Astrocyte of the hippocampus (primary cell): ENCODE data around the gene ITPKB.
"Not testable (repeated sequence)": the region's sequence is repeated elsewhere in the genome, so short reads cannot be mapped to it uniquely, and the experiment has no call there.

Source experiments
- DNase-seq: peaks from one replicate; pipeline ENCODE4 v3.0.0; 2011; ENCODE audit warnings: low read depth, low spot score

The ITPKB gene

DNA sequence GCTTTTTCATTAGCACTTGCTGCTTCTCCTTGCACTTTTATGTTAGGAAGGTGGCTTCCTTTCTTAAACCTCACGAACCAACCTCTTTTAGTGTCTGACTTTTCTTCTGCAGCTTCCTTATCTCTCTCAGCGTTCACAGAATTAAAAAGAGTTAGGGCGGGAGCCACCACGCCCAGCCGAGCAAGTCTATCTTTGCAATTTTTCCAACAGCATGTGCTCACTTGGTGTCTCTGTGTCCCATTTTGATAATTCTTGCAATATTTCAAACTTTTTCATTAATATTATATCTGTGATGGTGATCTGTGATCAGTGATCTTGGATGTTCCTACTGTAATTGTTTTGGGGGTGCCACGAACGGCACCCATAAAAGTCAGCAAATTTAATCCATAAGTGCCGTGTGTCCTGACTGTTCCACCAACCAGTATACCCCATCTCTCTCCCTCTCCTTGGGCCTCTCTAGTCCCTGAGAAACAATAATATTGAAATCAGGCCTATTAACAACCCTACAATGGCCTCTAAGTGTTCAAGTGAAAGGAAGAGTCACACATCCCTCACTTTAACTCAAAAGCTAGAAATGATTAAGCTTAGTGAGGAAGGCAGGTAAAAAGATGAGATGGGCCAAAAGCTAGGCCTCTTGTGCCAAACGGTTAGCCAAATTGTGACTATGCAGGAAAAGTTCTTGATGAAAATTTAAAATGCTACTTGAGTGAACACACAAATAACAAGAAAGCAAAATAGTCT lies 15.9 kb upstream of the ITPKB start:
- DNase-seq = no peak

GRCh38 chr1:226754097-226754496 lies 15.0 kb upstream of the ITPKB start:
- DNase-seq = no peak

DNA sequence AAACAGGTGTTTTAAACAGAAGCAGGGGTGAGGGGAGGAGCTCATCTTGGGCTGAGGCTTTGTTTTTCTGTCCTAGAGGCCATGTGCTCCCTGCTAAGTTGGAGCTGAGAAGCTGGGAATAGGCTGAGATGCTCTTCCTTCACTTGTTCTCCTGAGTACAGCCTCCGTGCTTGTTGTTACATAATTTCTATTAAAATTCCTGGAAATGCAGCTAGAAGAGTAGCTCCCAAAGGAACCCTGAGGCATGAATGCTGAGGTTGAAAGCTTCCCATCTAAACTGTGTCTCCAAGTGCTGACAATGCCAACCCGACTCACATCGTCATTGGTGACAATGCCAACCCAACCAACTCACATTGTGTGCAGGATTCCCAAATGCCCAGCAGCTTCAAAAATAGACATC lies 12.6 kb upstream of the ITPKB start:
- DNase-seq = no peak

DNA sequence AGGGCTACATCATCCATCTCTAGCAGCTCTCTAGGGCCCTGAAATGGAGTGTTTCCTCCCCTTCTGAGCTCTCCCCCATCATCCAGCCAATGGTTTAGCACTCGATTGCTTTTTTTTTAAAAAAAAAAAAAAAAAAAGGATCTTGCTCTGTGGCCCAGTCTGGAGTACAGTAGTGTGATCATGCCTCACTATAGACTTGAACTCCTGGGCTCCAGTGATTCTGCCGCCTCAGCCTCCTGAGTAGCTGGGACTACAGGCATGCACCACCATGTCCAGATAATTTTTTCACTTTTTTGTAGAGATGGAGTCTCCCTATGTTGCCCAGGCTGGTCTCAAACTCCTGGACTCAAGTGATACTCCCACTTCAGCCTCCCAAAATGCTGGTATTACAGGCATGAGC lies 12.1 kb upstream of the ITPKB start:
- DNase-seq = no peak

- DNase-seq = no peak
These were observed 10.4 kb upstream of the ITPKB start for GRCh38 chr1:226749467-226749866.

GRCh38 chr1:226748306-226748705 lies 9.2 kb upstream of the ITPKB start:
- DNase-seq = no peak

DNA sequence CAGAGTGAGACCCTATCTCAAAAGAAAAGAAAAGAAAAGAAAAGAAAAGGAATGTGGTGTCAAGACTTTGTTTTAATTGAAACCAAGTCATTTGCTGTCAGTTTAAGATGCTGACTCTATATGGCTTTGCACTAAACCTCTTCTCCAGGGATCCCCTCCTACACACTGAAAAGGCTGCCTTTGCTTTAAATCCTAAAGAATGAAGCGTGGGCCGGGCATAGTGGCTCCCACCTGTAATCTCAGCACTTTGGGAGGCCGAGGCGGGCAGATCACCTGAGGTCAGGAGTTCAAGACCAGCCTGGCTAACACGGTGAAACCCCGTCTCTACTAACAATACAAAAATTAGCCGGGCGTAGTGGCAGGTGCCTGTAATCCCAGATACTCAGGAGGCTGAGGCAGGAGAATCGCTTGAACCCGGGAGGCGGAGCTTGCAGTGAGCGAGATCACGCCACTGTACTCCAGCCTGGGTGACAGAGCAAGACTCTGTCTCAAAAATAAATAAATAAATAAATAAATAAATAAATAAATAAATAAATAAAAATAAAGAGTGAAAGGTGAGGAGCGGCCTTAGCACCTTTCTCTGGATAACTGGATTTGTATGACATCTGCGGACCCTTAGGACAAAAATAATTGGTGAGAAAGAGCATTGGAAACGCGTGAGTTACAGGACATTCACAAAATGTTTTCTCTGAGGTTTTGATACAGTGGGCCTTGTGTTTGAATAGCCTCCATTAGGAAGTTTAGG lies 8.6 kb upstream of the ITPKB start:
- DNase-seq = not testable (repeated sequence)

DNA sequence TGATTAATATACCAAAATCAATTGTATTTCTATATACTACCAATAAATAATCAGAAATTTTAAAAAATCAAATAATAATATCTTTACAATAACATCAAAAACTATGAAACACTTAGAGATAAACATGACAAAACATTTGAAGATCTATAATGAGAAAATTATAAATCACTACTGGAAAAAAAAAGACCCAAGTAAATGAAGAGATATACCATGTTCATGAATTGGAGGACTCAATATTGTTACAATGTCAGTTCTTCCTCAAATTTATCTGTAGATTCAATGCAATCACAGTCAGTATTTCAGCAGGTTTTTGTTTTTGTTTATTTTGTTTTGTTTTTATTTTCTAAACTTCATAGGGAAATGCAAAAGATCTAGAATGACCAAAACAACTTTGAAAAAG lies 4.2 kb upstream of the ITPKB start:
- no peak for DNase-seq

GRCh38 chr1:226741009-226741408 lies 1.9 kb upstream of the ITPKB start:
- no peak for DNase-seq

DNA sequence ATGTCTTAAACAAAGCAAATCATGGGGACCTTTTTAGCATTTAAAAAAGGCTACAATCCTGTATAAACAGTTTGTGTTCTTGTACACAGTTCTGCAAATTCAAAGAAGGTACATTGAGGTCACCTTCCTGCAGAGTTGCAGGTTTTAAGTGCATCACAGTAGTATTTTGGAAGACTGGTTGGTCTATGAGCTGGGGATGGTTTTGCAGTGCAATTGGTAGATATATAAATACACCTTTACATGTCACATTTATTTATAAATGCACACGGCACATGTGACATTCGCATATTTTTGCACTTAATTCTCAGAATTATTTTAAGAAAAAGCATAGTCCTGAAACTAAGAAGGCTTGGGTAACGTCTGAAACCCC lies 599 bp upstream of the ITPKB start:
- no peak for DNase-seq

DNA sequence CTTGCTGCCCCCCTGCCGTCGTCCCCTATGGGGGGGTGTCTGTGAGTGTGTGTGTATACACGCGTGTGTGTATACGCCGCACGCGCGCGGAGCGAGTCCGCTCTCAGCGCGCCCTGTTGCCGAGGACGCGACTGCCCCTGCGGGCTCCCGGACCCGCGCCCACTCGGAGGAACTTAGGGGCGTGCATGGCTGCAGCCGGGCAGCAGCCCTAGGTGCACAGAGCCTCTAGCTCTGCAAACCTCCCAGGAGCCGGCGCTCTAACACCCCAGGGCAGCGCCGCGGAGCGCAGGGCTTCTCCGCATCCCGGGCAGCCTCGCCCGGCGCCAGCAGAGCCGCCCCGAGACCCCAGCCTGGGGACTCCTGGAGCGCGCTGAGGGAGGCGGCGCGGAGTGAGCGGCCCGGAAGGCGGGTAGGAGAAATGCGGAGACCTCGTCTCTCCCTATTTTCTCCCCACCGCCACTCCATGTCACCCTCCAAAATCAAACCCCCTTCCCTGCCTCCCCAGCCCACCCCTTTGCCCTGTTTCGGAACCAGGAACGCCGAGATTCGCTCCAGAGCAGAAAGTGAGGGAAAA lies 574 bp downstream of the ITPKB start:
- peak; percentile 77 for DNase-seq

GRCh38 chr1:226737819-226738420 lies 1.2 kb downstream of the ITPKB start:
- DNase-seq = peak; percentile 71

DNA sequence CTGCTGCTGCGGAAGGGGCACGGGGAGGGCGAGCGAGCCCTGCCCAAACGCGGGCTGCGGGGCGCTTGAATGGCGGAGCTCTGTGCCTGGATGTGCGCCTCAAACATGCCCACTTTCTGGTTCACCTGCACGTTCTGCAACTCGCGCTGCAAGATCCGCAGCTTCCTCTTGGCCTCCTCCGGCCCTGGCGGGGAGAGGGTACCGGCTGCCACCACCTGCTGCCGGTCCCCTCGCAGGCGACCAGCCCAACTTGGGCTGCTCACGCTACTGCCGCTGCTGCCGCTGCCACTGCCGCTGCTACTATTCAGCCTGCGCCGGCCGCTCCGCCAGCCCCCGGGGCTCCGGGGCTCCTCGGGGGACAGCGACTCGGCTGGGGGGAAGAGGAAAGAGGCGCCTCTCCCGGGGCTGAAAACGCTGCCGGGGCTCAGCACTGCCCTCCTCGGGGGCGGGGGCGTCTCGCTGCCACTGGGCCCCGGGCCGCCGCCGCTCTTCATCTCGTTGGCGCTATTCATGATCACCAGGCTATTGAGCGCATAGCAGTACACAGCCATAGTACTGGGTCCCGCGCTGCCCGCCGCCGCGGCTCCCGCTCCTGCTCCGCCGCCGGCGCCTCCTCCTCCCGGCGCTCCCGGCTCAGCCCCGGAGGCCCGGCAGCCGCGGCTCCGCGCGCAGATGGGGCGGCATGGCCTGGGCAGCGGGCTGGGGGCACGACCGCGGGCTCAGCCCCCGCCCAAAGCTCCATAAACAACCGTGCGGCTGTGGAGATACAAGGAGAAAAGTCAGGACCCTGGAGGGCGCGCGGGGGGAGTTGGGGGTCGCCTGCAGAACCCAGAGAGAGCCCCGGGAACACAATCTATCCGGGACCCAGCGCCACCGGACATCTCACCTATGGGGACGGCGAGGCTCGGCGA lies 1.9 kb downstream of the ITPKB start:
- DNase-seq = peak; percentile 80

- peak; percentile 46 for DNase-seq
These were observed 2.8 kb downstream of the ITPKB start for GRCh38 chr1:226736001-226736907.

- no peak for DNase-seq
These were observed 3.5 kb downstream of the ITPKB start for GRCh38 chr1:226735576-226735975.

GRCh38 chr1:226734611-226735153 lies 4.4 kb downstream of the ITPKB start:
- DNase-seq = no peak

GRCh38 chr1:226733876-226734275 lies 5.2 kb downstream of the ITPKB start:
- no peak for DNase-seq

- no peak for DNase-seq
These were observed 5.8 kb downstream of the ITPKB start for GRCh38 chr1:226733304-226733703.

GRCh38 chr1:226732856-226733291 lies 6.2 kb downstream of the ITPKB start:
- DNase-seq = no peak

DNA sequence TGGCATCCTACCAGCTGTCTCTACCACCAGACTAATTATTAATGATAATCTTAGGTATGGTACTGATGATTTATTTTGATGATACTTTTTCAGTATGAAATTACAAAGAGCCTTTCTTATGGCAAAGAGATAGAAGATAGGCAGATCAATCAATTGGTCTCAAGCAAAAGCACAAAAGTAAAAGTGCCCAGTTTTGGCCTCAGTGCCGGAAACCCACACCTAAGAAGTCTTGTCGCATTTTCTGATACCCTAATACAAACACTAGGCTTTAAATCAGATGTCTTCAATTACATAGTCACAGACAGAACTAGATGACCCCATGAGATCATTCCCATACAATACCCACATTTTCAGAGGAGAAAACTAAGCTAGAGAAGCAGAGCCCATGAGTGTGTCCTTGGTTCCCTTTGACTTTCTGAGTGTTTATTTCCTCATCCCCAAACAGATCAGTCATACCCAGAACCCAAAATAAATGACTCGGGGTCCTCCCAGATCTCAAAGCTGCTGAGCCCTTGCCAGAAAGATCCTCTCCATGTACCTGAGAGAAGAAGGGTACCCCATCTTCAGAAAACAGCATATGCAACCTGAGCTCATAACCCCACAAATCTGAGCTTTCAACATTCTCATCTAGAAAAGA lies 7.7 kb downstream of the ITPKB start:
- DNase-seq = no peak
